Heart right ventricle (tissue), 16 donors: ENCODE data around the gene GGA2. TPM values are rescaled to one million over a fixed set of nuclear protein-coding genes. Genes with fewer than 3 reads are reported as not detected.

Experiments used
- ATAC-seq, 8 donors: fragments of 200-7000 bp; cut with Tn5 transposase; one replicate each; pipeline ENCODE4 v1.9.1; 2020; ENCODE audit warnings: mild to moderate bottlenecking in 8 of 8, moderate library complexity in 8 of 8, moderate number of reproducible peaks in 1 of 8
- DNase-seq, 2 donors: peaks; one replicate each; pipeline ENCODE4 v3.0.0-alpha.2; 2020
- H3K27ac ChIP-seq, 10 donors: fragments of 200-600 bp; sonication (generic) in 2 of 10; one replicate each; pipeline versions ENCODE4 v1.5.0 to v1.8.0; 2020 to 2022; ENCODE audit warnings: mild to moderate bottlenecking in 3 of 10
- H3K27me3 ChIP-seq, 7 donors: fragments of 200-600 bp; one replicate each; pipeline ENCODE4 v1.8.0; 2021 to 2022; ENCODE audit warnings: mild to moderate bottlenecking in 2 of 7
- H3K36me3 ChIP-seq, 9 donors: fragments of 200-600 bp; sonication (generic) in 1 of 9; one replicate each; pipeline versions ENCODE4 v1.5.0 to v1.8.0; 2020 to 2022; ENCODE audit warnings: mild to moderate bottlenecking in 2 of 9
- H3K4me1 ChIP-seq, 9 donors: fragments of 200-600 bp; sonication (generic) in 1 of 9; one replicate each; pipeline versions ENCODE4 v1.5.0 to v1.8.0; 2020 to 2022; ENCODE audit warnings: mild to moderate bottlenecking in 4 of 9
- H3K4me3 ChIP-seq, 10 donors: fragments of 200-600 bp; sonication (generic) in 2 of 10; one replicate each; pipeline versions ENCODE4 v1.5.0 to v1.8.0; 2020 to 2022; ENCODE audit warnings: mild to moderate bottlenecking in 7 of 10, moderate library complexity in 2 of 10
- H3K9me3 ChIP-seq, 11 donors: fragments of 200-600 bp in 10 of 11; sonication (generic) in 2 of 11; one replicate each; pipeline versions ENCODE4 v1.5.0 to v1.8.0; 2013 to 2022; ENCODE audit warnings: mild to moderate bottlenecking in 2 of 11, control low read depth in 1 of 11, moderate library complexity in 1 of 11
- WGBS, 2 donors: extraction: QIAGEN DNeasy Blood & Tissue Kit; methylation state at CpG; one replicate each; pipeline ENCODE4 v1.1.7; 2013; ENCODE audit warnings: inconsistent platforms in 1 of 2; 5-methylcytosine and 5-hydroxymethylcytosine counted together
- intact Hi-C, 10 donors: fragments of 100-400 bp; cut with DNase I; formaldehyde crosslinking; loops; one replicate each; pipeline versions ENCODE4 v1.11.1 to v1.14.2; 2022
- polyA plus RNA-seq, 2 donors: library from polyadenylated mRNA; stranded (reverse); fragments of 200-250 nt; gene quantifications; one replicate each; pipeline ENCODE4 v1.2.3, GENCODE V29; 2013
- total RNA-seq, 10 donors: library from RNA; stranded (reverse); fragmentation: NEBNext Ultra II Directional in 3 of 10; extraction: Animal tissue kit (Norgen Biotek cat#: 25700) in 3 of 10; gene quantifications; one replicate each; pipeline versions ENCODE4 v1.2.1 to v1.2.4, GENCODE V29; 2021 to 2023
- TF ChIP-seq, protein P1 (sequence below), 9 donors: fragments of 200-600 bp; sonication (generic) in 2 of 9; IDR thresholded peaks; one replicate each; pipeline versions ENCODE4 v1.5.0 to v1.8.0; 2021 to 2022; ENCODE audit warnings: antibody characterized with exemption in 9 of 9, mild to moderate bottlenecking in 5 of 9, moderate library complexity in 1 of 9
- donor health status: Arrhythmogenic right ventricular cardiomyopathy.
- donor health status: ischemic (EF 13 %, LVEDD 7.1; RV severe dilation, severe dysfunction).
- donor health status: healthy with polysubstance abuse.
- donor health status: DM: no; HTN: yes; CAD: no.
- donor health status: DM: no; HTN: no; CAD: no.
- donor health status: ischemic (EF 25% LVEDD 6.9; RV normal size, moderate dysfunction).
- donor health status: ischemic (EF 25% LVEDD 5.7; RV mildly dilated, moderate dysfunction).
- donor health status: healthy.
- donor health status: DM: yes; HTN: yes; CAD: no.
- donor health status: Ischemic cardiomyopathy.
- donor health status: ischemic (EF 35%, LVEDD 5.7; RV mildly dilated, moderate dysfunction).
- donor health status: nonischemic (EF 11% LVEDD 7.7; RV severe dilation, severe dysfunction).
- donor health status: DM: yes; HTN: yes; CAD: no.
- donor health status: PGD.
- donor health status: ischemic (EF 29% LVEDD 5.4; RV normal size, mild dysfunction).
- donor health status: nonischemic (EF 23%, LVEDD 6.1; RV moderate dilation, normal function).

GGA2 gene
- total and polyA plus RNA-seq, 12 donors: 12.2 to 52.9 (median 38.6) TPM

DNA sequence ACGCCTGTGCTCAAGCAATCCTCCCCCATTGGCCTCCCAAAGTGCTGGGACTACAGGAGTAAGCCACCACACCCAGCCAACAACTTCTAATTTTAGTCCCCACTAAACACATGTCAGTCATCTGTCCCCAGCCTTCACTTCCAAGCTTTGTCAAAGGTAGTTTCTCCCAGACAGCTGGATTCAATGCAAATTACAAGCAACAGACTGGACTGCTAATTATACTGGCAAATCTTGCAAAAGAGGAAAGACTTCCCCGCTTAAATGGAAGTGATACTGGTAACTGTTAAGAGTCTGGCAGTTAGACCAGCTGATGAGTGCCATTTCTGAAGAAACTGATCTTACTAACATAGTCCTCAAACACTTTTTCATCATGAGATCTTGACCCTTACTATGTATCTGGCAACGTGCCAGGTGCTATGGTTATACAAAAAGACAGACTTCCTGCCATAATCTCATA is 8.2 kb upstream of the GGA2 start:
- intact Hi-C loops: no loop called here
- WGBS, 2 donors: 67 to 70% methylated on average over 3 of the region's 3 CpGs
- TF ChIP-seq, protein P1, sequence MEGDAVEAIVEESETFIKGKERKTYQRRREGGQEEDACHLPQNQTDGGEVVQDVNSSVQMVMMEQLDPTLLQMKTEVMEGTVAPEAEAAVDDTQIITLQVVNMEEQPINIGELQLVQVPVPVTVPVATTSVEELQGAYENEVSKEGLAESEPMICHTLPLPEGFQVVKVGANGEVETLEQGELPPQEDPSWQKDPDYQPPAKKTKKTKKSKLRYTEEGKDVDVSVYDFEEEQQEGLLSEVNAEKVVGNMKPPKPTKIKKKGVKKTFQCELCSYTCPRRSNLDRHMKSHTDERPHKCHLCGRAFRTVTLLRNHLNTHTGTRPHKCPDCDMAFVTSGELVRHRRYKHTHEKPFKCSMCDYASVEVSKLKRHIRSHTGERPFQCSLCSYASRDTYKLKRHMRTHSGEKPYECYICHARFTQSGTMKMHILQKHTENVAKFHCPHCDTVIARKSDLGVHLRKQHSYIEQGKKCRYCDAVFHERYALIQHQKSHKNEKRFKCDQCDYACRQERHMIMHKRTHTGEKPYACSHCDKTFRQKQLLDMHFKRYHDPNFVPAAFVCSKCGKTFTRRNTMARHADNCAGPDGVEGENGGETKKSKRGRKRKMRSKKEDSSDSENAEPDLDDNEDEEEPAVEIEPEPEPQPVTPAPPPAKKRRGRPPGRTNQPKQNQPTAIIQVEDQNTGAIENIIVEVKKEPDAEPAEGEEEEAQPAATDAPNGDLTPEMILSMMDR (IDR thresholded peaks at IDR 0.05): no peak
- H3K4me3 ChIP-seq: no peak overlapping the region
- H3K9me3 ChIP-seq: no peaks in the 10 kb centered on the region
- H3K4me1 ChIP-seq: peaks cover 0 to 41% (median 0%) of the 10 kb centered on the region in 9 donors
- no peak for DNase-seq
- H3K36me3 ChIP-seq: peaks cover 0 to 56% (median 0%) of the 10 kb centered on the region in 9 donors
- H3K27ac ChIP-seq: peak overlapping the region in 1 of 10 donors; percentile 55
- no peak for ATAC-seq
- no peaks in the 10 kb centered on the region for H3K27me3 ChIP-seq

DNA sequence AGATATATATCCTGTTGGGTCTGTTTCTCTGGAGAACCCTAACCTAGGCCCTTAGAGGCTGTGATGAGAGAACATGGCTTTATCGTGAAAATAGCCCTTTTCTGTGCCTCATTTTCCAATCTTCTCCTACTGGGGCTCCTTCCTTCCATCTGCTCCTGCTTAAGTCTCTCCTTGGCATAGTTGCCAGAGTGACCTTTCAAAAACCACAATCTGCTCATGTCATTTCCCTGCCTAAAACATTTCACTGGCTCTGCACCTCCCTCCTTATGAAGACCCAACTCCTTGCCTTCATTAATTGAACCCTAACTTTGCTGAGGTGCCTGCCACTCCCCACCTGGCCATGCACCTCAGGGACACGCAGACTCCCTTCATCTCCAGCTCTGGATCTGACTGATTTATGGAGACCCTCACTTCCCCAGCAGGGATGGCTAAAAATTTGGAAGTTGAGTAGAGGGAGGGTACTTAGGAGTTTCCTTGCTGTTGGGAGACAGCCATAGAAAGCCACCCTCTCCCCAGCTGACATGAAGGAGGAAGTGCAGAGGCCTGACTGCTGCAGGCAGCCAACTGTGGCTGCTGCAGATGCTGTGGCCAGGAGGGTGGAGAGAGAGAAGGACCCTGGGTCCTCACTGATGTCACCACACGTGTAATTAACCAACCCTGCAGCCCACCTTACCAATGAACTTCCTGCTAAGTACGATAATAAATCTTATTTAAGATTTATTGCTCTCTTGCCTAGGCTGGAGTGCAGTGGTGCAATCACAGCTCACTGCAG is 6.3 kb upstream of the GGA2 start:
- Histone ChIP-seq H3K27me3 (no peaks in the 10 kb centered on the region), H3K27ac (peak overlapping the region in 1 of 10 donors; percentile 34), H3K4me1 (peaks cover 0 to 40% (median 0%) of the 10 kb centered on the region in 9 donors), H3K9me3 (no peaks in the 10 kb centered on the region), H3K36me3 (peaks cover 0 to 37% (median 0%) of the 10 kb centered on the region in 9 donors), H3K4me3 (no peak overlapping the region)
- TF ChIP-seq, protein P1 (IDR thresholded peaks at IDR 0.05): no peak
- WGBS, 2 donors: 88 to 91% methylated on average over 4 of the region's 4 CpGs
- intact Hi-C loops: no loop called here
- peak in 3 of 8 donors; percentile 16 to 49 (median 29) for ATAC-seq
- no peak for DNase-seq

DNA sequence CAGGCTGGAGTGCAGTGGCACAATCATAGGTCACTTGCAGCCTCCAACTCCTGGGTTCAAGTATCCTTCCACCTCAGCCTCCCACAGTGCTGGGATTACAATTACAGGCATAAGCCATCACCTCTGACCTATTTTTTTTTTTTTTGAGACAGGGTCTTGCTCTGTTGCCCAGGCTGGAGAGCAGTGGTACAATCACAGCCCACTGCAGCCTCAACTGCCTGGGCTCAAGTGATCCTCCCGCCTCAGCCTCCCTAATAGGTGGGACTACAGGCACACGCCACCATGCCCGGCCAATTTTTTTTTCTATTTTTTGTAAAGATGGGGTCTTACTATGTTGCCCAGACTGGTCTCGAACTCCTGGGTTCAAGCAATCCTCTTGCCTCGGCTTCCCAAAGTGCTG is 5.6 kb upstream of the GGA2 start:
- Histone ChIP-seq H3K27me3 (no peaks in the 10 kb centered on the region), H3K4me1 (peaks cover 0 to 36% (median 0%) of the 10 kb centered on the region in 9 donors), H3K4me3 (no peak overlapping the region), H3K9me3 (no peaks in the 10 kb centered on the region), H3K36me3 (peaks cover 0 to 31% (median 0%) of the 10 kb centered on the region in 9 donors), H3K27ac (no peak overlapping the region)
- DNase-seq (no peak), ATAC-seq (no peak)
- intact Hi-C loops: no loop called here
- TF ChIP-seq, protein P1 (IDR thresholded peaks at IDR 0.05): no peak
- 96 to 97% methylated on average over 5 of the region's 5 CpGs for WGBS, 2 donors

DNA sequence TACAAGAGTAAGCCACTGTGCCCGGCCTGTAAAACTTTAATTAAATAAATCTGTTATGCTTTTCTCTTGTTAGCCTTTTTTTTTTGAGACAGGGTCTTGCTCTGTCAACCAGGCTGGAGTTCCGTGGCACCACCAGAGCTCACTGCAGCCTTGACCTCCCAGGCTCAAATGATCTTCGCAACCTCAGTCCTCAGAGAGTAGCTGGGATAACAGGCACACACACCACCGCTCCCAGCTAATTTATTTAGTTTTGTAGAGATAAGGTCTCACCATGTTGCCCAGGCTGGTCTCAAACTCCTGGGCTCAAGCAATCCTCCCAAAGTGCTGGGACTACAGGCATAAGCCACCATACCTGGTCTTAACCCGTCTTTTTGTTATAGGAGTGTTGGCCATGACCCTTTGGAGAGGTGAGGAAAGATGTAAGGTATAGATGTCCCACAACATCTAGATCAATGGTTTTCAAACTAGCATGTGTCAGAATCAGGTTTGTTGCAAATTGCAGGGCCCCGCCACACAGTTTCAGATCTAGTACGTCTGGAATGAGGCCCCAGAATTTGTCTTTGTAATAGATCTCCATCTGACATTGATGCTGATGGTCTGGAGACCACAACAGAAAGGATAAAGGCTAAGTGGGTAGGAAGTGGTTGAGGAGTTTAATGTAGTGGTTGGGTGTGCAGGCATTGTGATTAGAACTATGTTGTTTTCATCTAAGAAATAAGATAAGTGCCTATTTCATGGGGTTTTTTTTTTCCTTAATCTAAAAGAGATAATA is 4.3 kb upstream of the GGA2 start:
- peaks cover 0 to 25% (median 4%) of the 10 kb centered on the region in 9 donors for H3K4me1 ChIP-seq
- WGBS, 2 donors: 85 to 88% methylated on average over 7 of the region's 7 CpGs
- H3K27ac ChIP-seq: no peak overlapping the region
- no peak overlapping the region for H3K4me3 ChIP-seq
- DNase-seq (no peak), ATAC-seq (no peak)
- H3K36me3 ChIP-seq: peaks cover 0 to 20% (median 0%) of the 10 kb centered on the region in 9 donors
- no peaks in the 10 kb centered on the region for H3K27me3 ChIP-seq
- no peaks in the 10 kb centered on the region for H3K9me3 ChIP-seq
- TF ChIP-seq, protein P1 (IDR thresholded peaks at IDR 0.05): no peak
- intact Hi-C loops: no loop called here
